GM06990 (cell line): ENCODE data around the gene VPS29.

Source experiments
- DNase-seq: peaks from one replicate; pipeline ENCODE4 v3.0.0-alpha.2; 2011; ENCODE audit not compliant: insufficient read length; ENCODE audit errors: extremely low read depth
- H3K27me3 ChIP-seq: replicated peaks from 2 replicates; pipeline ENCODE4 v1.6.0; 2011; ENCODE audit warnings: low read length; ENCODE audit not compliant: control insufficient read depth, insufficient read depth
- H3K36me3 ChIP-seq: 2 replicates; pipeline ENCODE4 v1.5.1; 2011; ENCODE audit warnings: low read length; ENCODE audit not compliant: control insufficient read depth, insufficient read depth
- H3K4me3 ChIP-seq: replicated peaks from 2 replicates; pipeline ENCODE4 v1.5.1; 2011; ENCODE audit warnings: low read depth, mild to moderate bottlenecking, control low read depth, low read length
- TF ChIP-seq, protein P1 (sequence below): IDR thresholded peaks from 2 replicates; pipeline ENCODE4 v1.5.1; 2011; ENCODE audit warnings: low read length, control low read depth, mild to moderate bottlenecking, inconsistent platforms; ENCODE audit not compliant: insufficient read depth, poor library complexity, severe bottlenecking

The VPS29 gene

DNA sequence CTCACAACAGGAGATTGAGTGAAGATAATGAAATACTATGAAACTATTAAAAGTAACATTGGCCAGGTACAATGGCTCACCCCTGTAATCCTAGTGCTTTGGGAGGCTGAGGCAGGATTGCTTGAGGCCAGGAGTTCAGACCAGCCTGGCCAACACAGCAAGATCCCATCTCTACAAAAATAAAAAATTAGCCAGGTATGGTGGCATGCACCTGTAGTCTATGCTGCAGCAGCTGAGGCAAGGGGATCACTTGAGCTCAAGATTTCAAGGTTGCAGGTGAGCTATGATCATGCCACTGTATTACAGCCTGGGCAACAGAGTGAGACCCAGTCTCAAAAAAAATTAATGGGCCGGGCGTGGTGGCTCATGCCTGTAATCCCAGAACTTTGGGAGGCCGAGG is 15.1 kb upstream of the VPS29 start:
- TF ChIP-seq, protein P1, sequence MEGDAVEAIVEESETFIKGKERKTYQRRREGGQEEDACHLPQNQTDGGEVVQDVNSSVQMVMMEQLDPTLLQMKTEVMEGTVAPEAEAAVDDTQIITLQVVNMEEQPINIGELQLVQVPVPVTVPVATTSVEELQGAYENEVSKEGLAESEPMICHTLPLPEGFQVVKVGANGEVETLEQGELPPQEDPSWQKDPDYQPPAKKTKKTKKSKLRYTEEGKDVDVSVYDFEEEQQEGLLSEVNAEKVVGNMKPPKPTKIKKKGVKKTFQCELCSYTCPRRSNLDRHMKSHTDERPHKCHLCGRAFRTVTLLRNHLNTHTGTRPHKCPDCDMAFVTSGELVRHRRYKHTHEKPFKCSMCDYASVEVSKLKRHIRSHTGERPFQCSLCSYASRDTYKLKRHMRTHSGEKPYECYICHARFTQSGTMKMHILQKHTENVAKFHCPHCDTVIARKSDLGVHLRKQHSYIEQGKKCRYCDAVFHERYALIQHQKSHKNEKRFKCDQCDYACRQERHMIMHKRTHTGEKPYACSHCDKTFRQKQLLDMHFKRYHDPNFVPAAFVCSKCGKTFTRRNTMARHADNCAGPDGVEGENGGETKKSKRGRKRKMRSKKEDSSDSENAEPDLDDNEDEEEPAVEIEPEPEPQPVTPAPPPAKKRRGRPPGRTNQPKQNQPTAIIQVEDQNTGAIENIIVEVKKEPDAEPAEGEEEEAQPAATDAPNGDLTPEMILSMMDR = no peak
- DNase-seq = no peak

DNA sequence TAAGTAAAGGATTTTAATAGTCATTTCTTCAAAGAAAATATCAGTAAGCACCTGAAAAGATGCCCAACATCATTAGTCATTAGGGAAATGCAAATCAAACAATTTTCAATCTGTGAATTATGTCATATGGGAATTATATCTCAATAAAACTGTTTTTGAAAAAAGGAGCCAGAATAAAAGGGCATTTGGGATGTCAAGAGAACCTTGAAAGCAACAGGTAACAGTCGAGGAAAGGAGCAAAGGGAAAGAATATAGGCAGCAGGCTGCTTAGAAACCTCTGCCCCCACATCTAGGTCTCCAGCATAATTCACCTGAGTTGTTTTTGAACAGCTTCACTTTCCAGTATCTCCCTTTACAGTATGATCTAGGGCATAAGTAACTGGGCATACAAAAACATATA is 12.5 kb upstream of the VPS29 start:
- TF ChIP-seq, protein P1 = no peak
- H3K4me3 ChIP-seq = no peak overlapping the region
- no peak for DNase-seq
- no peaks in the 10 kb centered on the region for H3K36me3 ChIP-seq
- no peaks in the 10 kb centered on the region for H3K27me3 ChIP-seq

More for the DNA sequence above, 15.1 kb upstream of the VPS29 start:
- no peaks in the 10 kb centered on the region for H3K27me3 ChIP-seq
- no peak overlapping the region for H3K4me3 ChIP-seq
- no peaks in the 10 kb centered on the region for H3K36me3 ChIP-seq

DNA sequence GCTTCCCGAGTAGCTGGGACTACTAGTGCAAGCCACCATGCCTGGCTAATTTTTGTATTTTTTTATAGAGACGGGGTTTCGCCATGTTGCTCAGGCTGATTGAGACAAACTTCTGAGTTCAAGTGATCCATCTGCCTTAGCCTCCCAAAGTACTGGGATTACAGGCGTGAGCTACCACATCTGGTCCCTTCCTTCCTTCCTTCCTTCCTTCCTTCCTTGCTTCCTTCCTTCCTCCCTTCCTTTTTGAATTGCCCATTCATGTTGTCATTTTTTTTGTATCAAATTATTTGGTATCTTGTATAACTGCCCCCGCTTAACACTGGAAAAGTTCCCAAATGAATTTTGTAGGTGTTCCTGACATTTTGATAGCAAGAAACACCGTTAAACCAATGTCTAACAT is 11.9 kb upstream of the VPS29 start:
- Histone ChIP-seq H3K4me3 (no peak overlapping the region), H3K27me3 (no peaks in the 10 kb centered on the region), H3K36me3 (no peaks in the 10 kb centered on the region)
- no peak for DNase-seq
- TF ChIP-seq, protein P1 = no peak

DNA sequence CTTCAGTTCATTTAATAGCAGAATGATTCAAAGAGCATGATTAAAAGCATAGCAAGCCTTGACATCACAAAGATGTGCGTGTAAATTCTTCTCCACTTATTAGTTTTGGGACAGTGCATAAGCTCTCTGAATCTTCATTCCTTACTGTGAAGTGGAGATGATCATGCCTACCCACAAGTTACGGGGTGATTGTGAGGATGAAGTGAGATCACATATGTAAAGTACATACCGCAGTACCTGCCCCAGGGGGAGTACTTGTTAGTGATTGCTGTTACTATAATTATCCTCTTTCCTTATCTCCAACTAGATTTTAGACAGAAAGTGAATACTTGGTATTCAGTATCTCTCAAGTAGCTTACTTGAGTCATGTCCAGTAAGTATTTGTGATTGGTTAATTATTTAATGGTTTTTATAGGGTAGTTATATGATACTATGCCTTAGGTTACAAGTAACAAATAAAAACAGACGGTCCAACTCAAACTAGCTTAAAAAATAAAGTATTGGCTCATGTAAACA is 6.2 kb upstream of the VPS29 start:
- TF ChIP-seq, protein P1 = no peak
- no peaks in the 10 kb centered on the region for H3K36me3 ChIP-seq
- H3K4me3 ChIP-seq = no peak overlapping the region
- DNase-seq = no peak
- no peaks in the 10 kb centered on the region for H3K27me3 ChIP-seq

DNA sequence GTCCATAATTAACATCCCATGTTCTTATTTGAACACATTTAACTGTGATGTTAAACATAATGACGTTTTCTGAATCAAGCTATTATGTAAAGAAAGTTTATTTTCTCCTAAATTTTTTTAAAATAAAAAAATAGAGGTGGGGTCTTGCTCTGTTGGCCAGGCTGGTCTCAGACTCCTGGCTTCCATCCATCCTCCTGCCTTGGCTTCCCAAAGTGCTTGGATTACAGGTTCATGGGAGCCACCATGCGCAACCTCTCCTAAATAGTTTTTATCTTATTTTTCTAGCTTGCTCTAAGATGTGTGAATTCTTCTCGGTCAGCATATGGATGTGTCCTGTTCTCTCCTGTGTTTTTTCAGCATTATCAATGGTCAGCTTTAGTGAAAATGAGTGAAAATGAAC is 3.4 kb upstream of the VPS29 start:
- no peaks in the 10 kb centered on the region for H3K27me3 ChIP-seq
- no peak for DNase-seq
- TF ChIP-seq, protein P1 = no peak
- H3K36me3 ChIP-seq = no peaks in the 10 kb centered on the region
- no peak overlapping the region for H3K4me3 ChIP-seq

DNA sequence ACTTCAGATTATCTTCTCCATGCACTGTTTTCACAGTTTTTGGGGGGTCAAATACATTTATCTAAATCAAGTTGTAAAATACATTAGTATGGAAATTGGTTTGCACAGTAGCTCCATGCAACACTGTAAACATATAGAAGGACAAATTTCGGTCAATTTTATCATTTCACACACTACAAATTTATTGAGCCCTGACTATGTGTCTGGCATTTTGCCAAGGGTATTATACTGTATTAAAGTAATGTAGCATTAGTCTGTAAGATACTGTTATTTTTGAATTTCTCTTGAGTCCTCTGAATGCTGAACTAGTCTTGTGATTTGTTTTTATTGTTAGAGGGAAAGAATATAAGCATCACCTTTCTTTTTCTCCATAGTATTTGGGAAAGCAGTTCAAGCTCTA is 1.5 kb upstream of the VPS29 start:
- no peaks in the 10 kb centered on the region for H3K36me3 ChIP-seq
- no peak for DNase-seq
- TF ChIP-seq, protein P1 = no peak
- H3K4me3 ChIP-seq = no peak overlapping the region
- no peaks in the 10 kb centered on the region for H3K27me3 ChIP-seq
